HG03378 (cell line): ENCODE results near the gene PHACTR3.

Source experiments
- ATAC-seq: cut with Tn5 transposase; IDR thresholded peaks from one replicate; pipeline ENCODE4 v1.9.1; 2021; ENCODE audit warnings: mild to moderate bottlenecking, moderate library complexity; ENCODE audit not compliant: unreplicated experiment

Gene PHACTR3

DNA sequence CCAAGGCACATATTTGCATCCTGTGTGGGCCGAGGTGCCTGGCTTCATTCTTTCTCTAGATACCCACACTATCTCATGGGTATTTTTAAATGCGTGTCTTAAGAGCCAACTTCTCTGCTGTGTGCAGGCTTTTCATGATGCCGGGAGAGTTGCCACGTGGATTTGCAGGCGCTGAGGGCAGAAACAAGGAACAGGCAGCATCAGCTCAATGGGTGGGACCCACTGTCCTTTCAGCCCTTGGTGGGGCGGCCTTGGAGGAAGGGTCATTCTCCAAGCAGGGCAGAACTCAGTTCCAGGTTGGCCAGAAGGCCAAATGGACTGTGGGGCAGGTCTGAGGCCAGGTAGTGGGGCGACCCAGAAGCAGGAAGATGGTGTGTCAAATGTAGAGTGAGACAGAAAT lies 84.7 kb downstream of the PHACTR3 start:
- ATAC-seq: no peak

DNA sequence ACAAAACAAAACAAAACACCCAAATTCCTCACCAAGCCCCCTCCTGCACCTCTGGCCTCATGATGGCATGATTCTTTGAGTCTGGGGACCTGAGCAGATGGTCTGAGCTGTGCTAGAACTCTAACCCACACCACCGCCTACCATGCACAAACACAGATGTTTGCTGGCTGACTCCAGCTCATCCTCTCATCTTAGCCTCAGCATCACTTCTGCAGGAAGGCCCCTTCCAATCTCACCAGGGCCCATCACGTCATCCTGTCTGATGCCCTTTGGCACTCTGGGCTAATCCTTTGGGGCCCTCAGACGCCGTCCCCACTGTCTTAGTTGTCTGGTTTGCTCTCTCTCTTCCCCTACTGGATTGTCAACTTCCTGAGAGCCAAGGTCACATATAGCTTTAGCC lies 85.8 kb downstream of the PHACTR3 start:
- no peak for ATAC-seq

DNA sequence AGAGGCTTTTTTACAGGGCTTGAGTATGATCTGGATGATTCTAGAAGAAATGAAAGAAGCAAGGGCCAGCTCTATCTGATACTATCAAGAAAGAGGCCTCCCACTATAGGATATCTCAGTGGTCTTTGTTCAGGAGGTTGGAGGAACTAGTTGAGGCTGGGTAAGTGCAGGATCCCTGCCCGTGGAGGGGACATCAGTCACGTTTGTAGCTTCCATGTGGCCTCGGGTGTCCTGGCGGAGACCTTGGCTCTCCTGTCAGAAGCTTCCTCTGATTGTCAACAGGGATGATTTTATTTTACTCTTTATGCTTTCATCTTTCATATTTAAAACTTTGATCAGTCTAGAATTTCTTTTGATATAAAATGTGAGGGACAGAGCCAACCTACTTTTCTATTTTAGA lies 86.6 kb downstream of the PHACTR3 start:
- no peak for ATAC-seq

DNA sequence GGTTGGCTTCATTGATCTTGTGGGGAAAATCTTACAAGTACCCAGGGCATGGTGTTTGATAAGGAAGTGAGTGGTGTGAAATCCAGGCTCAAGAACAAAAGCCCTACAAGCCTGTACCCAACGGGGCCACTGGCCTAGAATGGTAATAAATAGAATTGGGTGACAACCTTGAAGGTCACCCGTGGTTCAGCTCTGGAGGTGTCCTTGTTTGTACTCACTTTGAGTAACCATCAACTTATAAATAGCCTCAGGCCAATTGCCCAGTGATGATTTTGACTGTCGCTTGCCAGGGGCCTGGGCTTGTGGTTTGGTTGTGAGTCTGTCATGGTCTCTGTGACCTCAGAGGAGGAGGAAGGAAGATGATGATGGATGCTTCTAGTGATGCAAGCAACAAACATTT lies 87.8 kb downstream of the PHACTR3 start:
- ATAC-seq: no peak

DNA sequence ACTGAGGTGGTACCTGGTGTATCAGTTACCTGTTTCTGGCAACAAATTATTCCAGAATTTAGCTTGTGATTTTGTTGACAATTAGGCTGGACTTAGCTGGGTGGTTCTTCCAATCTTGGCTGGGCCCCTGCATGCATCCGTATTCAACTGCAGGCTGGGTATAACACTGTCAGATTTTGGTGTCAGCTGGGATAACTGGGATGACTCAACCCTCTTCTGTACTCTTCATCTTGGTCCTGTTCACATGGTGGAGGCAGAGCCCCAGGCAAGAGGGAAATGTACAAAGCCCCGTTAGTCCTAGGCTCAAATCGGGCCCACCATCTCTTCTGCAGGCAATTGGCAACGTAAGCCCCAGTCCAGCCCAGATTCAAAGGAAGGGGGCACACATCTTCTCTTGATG lies 89.2 kb downstream of the PHACTR3 start:
- no peak for ATAC-seq

DNA sequence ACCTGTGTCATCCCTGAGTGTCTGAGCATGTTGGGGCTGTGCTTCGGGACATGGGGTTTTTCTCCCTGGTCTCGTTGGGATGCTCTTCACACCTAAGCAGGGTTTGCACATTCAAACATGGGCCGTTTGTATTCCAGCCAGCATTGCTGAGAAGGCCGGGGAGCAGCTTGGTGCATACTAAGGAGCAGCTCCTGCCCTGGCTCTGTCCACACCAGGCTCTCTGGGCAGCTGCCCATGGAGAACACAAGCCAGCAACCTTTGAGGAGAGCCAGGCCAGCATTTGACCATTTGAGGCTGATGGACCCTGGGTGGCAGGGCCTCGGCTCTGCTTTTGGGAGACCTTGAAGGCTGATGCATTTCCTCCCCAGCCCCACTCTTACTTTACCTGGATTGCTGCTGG lies 92.1 kb downstream of the PHACTR3 start:
- no peak for ATAC-seq

DNA sequence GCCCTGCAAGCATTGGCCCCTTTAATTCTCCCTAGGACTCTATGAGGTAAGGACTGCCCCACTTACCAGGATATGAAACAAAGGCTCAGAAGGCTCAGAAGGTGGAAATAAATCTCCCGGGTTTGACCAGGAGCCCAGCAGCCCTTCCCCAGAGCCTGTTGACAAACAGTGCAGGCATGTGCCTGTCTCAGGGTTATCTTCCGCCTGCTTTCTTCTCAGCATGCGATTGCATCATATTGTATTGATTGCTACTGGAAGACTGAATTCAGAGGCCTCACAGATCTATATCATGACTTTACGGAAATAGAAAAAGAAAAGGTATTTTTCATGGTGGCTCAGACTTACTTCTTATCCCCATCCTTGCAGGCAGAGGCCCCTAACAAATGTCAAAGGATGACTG lies 92.7 kb downstream of the PHACTR3 start:
- no peak for ATAC-seq

DNA sequence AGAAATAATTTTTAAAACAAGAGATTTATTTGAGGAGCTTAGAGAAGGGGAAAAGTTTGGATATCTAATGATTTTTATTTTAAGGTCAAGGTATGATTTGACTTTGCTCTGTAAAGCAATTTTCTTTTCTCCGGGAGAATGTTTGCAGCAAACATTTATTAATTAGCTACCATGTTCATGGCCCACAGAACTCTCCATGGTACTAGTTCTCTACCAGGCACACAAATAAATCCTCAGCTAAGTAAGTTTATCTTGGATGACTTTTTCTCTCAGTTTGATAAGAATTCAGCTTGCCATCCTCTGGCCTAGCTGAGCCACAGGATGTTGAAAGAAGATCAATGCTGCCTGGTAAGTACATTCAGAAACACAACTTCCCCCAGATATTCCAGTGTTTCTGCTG lies 94.3 kb downstream of the PHACTR3 start:
- no peak for ATAC-seq

DNA sequence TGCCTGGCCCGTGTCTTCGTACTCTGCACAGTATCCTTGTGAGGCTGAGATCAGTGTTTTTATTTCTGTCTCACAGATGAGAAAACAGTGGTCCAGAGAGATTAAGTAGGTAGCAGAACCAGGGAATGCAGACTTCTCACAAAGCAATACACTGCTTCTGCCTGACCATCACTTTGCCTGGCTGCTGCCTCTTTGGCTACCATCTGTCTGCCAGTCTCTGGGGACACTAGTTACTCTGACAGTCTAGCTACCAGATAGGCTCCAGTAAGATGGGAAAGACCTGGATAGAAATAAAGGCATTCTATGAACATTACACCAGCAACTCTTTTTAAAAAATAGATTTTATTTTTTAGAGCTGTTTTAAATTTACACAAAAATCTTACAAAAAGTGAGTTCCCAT lies 96.9 kb downstream of the PHACTR3 start:
- ATAC-seq: no peak

DNA sequence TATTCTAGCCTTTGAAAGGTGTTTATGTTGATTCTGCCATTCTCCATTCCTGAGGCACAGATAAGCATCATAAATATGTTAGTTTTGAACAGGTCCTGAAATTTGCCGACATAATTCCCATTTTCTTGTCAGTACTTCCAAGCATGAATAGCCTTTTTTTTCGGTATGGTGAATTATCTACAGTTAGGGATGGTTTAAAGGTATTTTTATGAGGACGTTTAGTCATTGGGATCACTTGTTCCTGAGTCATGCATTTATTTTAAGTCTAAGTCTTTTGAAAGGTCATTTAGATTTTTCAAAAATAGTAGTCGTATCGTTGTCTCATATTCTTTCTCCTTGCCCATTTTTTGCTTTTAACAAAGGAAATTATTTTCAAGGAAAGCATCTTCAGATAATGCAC lies 98.7 kb downstream of the PHACTR3 start:
- no peak for ATAC-seq

DNA sequence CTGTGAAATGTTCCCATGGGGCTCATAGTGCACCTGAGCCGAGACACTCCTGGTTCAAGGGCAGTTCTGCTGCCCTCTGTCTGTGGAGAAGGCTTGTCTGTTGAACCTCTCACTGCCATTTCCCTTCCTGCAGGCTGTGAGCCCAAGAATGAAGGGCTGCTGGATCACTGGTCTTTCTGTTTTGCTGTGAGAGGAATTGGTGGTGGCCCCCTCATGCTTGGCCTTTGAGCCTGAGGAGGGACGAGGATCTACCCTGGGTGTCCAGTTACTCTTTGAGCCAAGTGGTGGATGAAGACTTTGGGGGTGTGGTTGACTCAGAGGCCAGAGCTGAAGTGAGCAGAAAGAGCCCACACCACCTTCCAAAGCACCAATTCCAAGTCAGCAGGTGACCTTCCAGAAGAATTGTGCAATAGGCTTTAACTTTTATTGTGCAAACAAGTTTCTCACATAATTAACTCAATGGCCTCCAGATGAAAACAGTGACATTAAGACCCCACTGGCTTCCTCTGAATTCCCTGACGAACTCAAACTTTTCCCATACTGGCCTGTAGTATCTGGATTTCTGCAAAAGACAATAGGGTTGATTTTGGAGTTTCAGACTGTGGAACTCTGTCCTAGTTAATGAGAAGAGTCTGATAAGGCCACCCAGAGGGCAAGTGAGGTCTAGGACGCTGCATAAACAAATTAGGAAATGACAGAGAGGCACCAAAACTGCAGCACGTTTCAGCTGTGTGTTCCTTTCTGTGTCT lies 101.5 kb downstream of the PHACTR3 start:
- no peak for ATAC-seq

DNA sequence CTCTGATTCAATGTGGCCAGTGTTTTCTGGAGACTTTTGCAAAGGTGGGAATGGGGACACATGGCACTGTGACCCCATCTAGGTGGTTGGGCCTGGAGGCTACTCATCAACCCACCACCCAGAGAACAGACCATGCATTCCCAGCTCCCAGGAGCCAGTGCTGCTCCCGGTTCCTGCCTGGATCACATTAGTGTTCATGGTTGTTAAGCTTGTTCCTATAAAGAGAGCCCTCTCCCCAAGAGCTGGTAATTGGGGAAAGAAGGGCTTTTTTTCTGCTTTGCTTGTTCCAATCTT lies 102.0 kb downstream of the PHACTR3 start:
- no peak for ATAC-seq

DNA sequence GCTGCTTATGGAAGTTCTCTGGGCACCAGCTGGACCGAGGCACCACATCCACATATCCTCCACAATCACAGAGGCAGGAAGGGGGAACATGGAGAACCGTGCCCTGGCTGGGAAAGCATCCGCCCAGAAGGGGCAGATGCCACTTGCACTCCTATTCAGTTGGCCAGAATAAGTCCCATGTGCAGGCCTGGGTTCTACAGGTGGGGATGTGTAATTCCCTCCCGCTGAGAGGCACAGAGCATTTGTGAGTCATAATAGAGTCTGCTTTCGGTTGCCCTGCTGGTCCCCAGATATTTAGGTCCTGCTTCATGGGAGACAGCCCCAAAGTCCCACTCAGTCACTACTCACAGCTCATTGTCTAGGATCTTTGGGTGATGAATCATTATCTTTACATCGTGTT lies 104.0 kb downstream of the PHACTR3 start:
- no peak for ATAC-seq

DNA sequence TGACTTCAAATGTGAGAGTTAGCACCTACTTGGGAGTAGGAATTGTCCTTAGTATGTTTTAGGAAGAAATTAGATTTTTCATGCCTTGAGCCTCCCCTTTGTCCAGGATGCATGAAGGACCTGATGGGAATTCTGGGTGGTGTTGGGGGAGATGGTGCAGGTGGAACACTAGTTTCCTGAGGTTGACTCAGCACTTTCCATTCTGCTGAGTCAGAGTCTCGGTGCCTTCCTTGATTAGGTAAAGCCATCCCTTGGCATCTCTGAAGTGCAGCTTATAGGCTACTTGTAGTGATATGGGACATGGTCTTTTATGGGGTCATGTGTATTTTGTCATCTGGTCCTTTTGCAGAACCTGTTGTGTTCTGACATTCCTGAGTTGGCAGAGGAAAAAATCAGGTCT lies 105.3 kb downstream of the PHACTR3 start:
- ATAC-seq: no peak

DNA sequence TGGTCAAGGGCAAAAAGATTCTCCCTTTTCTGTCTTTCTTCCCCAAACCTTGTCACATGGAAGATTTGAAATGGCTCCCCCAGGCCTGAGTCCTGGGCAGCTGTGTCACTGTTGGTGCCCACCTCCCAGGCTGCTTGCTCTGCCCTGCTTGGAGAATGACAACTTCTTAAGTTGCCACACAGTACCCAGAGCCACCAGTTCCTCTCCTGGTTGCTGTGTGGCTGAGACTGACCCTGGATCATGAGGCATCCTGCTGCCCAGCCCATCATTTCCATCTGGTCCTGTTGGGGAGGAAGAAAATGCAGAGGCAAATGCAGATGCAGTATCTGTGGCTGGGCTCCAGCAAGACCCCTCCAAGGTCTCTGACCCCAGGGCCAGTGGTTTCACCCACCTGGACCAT lies 113.7 kb downstream of the PHACTR3 start:
- ATAC-seq: no peak

DNA sequence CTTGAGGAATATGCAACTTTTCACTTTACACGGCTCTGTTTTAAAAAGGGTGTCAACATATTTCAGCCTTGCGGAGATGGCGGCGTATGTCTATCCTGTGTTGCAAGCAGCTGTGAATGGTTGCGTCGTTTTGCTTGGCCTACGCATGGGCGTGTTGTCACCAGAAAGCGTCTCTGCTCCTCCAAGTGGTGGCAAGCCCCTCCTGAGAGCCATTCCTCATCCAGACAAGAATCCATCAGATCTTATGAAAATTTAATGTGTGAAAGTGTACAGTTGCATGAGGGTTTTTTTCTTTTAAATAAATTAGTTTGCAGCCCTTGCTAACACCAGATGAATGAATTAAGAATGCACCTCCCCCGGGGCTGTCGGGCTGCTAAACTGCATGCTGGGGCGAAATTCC lies 114.4 kb downstream of the PHACTR3 start:
- ATAC-seq: no peak

DNA sequence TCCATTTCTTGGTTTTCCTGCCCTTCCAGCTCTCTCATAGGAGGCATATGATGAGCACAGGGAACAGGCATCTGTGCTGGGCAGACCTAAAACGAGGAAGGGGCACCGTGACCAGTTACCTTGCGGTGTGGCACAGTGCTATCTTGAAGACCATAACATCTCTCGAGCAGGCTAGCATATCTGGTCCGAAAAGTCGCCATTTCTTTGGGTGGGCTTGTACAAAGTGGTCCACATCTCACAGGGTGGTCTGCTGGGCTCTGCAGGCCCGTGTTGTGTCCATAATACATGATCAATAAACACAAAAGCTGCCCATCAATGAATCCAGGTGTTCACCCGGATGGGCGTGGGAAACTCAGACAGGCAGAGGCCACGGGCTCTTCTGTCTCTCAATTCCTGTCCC lies 115.7 kb downstream of the PHACTR3 start:
- ATAC-seq: no peak

DNA sequence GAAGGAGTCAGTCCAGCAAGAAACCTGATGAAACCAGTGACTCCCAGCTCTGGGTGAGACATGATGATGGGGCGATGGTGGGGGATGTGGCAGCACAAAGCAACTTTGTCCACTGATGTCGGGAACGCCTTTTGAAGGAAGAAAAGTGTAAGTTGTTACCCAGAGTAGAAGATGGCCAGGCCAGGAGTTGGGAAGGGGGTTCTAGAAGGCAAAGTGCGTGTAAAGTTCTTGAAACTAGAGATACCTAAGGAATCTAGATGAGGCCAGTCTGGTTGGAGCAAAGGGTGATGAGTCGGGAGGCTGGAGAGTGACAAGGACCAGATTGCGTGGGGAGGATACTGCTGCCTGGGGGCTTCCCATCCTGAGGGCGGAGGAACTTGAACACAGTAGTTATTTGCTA lies 117.0 kb downstream of the PHACTR3 start:
- no peak for ATAC-seq

DNA sequence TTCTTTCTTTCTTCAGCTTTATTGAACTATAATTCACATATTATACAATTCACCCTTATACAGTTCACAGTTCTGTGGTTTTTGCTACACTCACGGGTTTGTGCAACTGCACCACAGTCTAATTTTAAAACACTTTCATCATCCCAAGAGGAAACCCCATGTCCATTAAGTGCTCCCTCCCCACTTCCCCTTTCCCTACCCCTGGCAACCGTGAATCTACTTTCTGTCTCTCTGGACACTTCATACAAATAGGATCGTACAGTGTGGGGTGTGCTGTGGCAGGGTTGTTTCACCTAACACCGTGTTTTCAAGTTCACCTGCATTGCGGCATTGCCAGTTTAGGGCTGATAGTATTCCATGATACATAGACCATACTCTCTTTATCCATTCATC lies 118.8 kb downstream of the PHACTR3 start:
- ATAC-seq: no peak

DNA sequence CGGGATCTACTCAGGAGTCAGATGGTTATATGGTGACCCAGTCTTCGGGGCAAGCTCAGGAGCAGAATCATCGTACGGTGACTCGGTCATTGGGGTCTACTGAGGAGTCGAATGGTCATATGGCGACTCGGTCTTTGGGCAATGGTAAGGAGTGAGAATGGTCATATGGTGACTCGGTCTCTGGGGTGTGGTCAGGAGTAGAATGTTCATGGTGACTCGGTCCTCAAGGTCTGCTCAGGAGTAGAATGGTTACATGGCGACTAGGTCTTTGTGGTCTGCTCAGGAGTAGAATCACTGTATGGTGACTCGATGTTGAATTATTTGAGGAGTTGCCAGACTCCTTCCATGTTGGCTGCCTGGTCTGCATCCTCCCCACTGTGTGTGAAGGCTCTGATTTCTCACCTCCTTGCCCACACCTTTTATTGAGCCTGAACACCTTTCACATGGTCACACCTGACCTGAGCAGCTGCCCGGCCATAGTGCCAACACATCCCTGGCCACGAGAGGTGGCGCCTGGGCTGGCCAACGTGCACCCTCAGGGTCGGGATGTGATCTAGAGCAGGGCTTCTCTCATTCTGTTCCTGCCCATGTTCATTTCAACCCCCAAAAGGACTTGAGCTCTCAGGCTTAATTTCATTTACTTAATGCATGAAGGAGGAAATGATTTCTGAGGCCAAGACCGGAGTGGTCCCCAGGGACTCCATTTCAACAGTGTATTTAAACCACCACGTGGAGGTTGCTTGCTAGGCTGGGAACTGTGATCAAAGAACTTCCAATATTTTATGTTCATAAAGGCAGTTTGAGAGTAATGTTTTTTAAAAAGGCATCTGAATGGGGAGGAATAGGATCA lies 119.5 kb downstream of the PHACTR3 start:
- ATAC-seq: no peak

DNA sequence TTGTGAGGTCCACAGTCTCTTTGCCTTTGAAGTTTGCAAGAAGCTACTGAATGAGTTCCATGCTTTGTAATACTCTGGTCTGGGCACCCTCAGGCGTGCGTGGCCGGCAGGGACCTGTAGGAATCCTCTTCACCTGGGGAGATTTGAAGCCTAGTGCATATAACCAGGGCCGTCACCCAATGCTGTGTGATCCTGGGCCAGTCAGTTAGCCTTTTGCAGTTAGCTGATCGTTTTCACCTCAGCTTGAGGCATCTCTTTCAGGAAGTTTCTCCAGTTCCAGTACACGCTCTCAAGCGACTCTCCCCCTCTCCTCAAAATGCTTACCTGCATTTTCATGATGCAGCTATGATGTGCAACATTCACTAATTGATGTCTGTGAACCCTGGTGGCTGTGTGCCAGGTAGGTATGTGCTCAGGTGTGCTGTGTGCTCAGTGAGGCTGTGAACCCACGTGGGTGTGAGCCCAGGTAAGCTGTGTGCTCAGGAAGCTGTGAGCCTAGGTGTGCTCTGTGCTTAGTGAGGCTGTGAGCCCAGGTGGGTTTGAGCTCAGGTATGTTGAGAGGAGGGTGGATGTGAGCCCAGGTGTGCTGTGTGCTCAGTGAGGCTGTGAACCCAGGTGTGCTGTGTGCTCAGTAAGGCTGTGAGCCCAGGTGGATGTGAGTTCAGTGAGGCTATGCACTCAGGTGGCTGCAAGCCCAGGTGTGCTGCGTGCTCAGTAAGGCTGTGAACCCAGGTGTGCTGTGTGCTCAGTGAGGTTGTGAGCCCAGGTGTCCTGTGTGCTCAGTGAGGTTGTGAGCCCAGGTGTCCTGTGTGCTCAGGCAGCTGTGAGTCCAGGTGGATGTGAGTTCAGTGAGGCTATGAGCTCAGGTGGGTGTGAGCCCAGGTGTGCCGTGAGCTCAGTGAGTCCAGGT lies 120.4 kb downstream of the PHACTR3 start:
- no peak for ATAC-seq
